ENCODE results near the gene RNF183.
"Not testable (repeated sequence)": the region's sequence is repeated elsewhere in the genome, so short reads cannot be mapped to it uniquely, and the experiment has no call there.

RNF183 gene

GRCh38 chr9:113274474-113275156 is 28.6 kb downstream of the RNF183 start:
- DNase-seq (ENCODE audit: low spot score) = peak; percentile 69

- no peak for DNase-seq (ENCODE audit: low spot score)
Measured at GRCh38 chr9:113269871-113270270, 33.3 kb downstream of the RNF183 start.

GRCh38 chr9:113269355-113269754 is 33.8 kb downstream of the RNF183 start:
- DNase-seq (ENCODE audit: low spot score) = peak; percentile 23

DNA sequence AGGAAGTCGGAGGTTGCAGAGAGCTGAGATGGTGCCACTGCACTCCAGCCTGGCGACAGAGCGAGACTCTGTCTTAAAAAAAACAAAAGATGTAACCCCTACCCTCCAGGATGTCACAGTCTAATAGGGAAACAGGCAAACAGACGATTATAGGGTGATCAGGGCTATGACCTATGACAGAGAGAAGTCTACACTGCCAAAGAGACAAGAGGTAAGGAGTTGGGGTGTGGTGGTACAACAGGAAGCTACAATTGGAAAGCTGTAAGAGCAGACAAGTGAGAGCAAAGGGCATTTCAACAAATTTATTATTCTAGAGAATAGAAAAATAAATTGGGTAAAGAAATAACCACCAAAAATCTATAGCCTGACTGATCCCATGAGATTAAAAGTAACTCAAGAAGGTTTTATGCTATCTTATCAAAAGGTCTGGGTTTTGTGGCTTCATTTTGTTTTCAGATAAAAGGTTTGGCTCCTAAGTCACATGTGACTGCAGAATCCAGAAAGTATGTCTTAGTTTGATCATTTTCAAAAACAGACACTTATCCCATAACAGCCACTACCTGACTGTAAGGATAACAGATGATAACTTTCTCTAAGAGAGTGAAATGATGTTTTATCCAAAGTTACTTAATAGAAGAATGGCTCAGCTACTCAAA is 35.1 kb downstream of the RNF183 start:
- no peak for DNase-seq (ENCODE audit: low spot score)

GRCh38 chr9:113266174-113266573 is 37.0 kb downstream of the RNF183 start:
- DNase-seq (ENCODE audit: low spot score) = no peak

GRCh38 chr9:113261917-113262671 is 41.1 kb downstream of the RNF183 start:
- DNase-seq (ENCODE audit: low spot score) = no peak

DNA sequence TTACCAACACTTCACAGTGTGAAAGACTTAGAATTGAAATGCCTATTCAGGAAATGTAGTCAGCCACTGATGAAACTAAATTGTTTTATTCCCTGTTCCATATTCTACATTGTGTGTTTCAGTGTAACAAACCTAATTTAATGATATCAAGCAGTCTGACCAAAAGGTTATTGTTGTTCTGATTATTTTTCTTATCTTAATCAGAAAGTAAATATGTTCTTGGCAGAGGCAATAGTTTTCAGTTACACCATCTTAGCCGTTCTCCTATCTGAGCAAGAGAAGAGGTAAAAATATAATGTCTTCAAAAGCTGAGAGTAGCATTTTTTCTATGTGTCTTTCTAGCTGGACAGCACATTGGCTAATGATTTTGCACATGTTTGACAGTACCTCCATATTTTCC is 44.9 kb downstream of the RNF183 start:
- DNase-seq (ENCODE audit: low spot score) = no peak

- DNase-seq (ENCODE audit: low spot score) = no peak
Measured at GRCh38 chr9:113257863-113258262, 45.3 kb downstream of the RNF183 start.

- DNase-seq (ENCODE audit: low spot score) = no peak
Measured at GRCh38 chr9:113255438-113255837, 47.7 kb downstream of the RNF183 start.

DNA sequence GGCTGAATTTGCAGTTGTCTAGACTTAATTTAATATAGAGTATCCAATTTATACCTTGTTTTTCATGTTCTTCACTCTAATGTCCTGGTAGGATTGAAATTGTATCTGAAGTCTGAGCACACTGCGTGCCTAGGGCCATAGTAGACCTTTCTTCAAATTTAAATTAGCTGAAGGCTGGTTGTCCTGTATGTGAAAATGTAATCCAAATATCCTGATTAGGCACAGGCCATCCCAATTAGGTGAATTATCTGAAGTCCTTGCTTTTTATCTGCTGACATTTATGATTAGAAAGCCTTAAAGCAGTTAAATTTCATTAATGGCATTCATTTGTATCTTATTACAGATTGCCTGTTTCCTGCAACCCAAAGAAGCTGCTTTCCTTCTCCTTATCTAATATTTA is 48.2 kb downstream of the RNF183 start:
- DNase-seq (ENCODE audit: low spot score) = no peak

DNA sequence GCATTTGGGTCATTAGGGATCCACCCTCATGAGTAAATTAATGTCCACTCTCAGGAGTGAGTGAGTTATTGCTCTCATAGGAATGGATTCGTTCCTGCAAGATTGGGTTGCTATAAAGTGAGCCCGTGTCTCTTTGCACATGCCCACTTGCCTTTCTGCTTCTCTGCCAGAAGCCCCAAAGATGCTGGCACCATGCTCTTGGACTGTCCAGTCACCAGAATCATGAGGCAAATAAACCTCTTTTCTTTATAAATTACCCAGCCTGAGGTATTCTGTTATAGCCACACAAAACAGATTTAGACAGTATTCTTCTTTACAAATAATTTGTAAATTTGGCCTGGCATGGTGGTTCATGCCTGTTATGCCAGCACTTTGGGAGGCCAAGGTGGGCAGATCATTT is 52.4 kb downstream of the RNF183 start:
- no peak for DNase-seq (ENCODE audit: low spot score)

- DNase-seq (ENCODE audit: low spot score) = not testable (repeated sequence)
Measured at GRCh38 chr9:113249661-113250060, 53.5 kb downstream of the RNF183 start.

GRCh38 chr9:113247640-113248039 is 55.5 kb downstream of the RNF183 start:
- no peak for DNase-seq (ENCODE audit: low spot score)

Measured in activated CD4-positive, alpha-beta T cell treated with anti-CD3 and anti-CD28 coated beads, Interleukin-2, Interleukin-4, amounts not matched to agents 100 ng/mL and 50 ng/mL, durations not matched to agents 16 hours and 8 hours (primary cell).